GM18867 (cell line): Measurements from ENCODE around the gene LY6G5B.

Source experiments
- ATAC-seq: cut with Tn5 transposase; IDR thresholded peaks from one replicate; pipeline ENCODE4 v1.9.1; 2021; ENCODE audit warnings: mild to moderate bottlenecking, moderate library complexity; ENCODE audit not compliant: unreplicated experiment

Gene LY6G5B

DNA sequence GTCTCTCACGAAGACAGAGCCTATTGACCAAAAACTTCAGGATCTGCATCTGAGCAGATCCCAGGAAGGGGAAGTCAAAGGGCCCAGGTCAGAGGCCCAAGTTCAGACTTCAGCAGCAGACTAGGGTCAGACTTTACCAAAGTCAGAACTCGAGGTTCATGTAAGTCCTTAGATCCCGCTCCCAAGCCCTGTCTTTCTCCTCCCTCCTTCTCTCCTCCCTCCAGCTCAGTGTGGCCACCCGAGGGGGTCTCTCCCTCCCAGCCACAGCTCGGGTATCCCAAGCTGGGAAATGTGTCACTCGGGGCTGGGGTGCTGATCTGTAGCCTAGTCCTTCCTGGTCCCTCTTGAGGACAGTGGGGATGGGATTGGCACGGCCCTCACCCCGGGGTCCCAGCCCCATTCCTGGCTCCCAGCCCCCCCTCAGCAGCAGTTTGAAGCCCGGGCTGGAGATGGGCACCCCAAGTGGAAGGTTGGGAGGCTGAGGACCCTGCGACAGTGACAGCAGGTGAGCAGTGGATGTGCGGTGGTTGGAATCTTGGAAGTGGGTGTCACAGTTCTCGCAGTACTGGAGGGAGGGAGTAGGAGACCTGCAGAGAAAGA lies 7.6 kb upstream of the LY6G5B start:
- no peak for ATAC-seq

DNA sequence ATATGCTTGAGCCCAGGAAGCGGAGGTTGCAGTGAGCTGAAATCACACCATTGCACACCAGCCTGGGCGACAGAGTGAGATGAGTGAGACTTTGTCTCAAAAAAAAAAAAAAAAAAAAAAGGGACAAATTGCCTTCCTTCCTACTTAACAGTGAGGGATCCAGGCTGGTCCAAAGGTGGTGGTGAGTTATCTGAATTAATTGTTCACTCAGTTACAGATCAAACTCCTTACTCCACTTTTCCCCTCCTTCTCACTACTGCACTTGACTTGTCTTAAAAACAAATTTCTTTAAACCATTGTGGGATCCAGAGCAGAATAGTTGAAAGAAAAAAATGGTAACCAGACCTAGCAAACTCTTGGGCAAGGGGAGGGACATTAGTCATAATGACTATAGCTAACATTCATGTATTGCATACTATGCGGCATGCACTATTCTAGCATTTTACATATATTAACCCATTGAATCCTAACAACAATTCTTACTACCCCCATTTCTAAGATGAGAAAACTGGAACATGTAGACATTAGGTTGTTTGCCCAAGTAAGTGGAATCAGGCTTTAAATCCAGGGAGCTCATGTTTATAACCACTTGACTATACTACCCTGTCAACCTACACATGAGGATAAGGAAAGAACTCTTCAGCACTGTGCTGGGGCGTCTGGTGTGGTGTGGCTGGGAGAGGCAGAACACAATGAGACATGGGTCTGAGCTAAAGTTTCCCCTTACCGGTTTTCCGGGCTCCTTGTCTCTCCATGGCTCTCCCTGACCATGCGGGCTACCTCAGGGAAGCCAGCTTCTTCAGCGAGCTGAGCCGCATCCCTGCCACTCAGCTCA lies 6.4 kb upstream of the LY6G5B start:
- no peak for ATAC-seq

DNA sequence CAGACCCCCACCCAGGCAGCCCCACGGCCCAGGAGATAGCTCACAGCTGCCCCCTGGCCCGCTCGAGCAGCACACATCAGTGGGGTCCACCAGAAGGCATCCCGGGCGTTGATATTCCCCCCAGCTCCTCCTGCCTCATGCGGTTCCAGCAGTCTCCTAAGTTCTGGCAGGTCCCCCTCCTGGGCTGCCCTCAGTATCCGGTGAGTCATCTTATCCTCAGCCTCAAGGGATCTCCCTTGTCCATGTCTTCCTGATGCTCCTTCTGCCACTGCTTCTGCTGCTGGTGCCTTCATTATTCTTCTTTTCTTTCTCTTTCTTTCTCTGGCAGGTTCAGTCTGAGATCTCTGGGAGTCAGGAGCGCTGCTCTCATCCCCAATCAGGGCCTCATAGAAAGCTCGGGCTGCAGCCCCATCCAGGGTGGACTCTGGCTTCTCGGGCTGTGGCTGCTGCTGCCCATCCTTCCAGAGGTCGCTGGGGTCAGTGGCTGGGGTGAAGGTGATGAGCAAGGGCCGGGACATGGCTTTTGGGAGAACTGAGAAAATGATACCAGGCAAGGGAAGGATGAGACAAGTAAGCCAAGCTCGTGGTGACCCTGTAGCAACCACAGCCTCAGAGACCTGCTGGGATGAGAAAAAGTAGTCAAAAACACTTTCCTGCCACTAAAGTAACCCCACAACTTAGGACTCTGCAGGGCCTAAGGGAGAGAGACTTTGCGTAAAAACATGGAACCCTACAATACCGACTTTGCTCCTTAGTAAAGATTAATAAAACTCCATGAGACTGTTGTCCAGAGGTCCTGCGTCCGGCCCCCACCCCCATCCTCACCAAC lies 5.6 kb upstream of the LY6G5B start:
- ATAC-seq = peak; percentile 2

DNA sequence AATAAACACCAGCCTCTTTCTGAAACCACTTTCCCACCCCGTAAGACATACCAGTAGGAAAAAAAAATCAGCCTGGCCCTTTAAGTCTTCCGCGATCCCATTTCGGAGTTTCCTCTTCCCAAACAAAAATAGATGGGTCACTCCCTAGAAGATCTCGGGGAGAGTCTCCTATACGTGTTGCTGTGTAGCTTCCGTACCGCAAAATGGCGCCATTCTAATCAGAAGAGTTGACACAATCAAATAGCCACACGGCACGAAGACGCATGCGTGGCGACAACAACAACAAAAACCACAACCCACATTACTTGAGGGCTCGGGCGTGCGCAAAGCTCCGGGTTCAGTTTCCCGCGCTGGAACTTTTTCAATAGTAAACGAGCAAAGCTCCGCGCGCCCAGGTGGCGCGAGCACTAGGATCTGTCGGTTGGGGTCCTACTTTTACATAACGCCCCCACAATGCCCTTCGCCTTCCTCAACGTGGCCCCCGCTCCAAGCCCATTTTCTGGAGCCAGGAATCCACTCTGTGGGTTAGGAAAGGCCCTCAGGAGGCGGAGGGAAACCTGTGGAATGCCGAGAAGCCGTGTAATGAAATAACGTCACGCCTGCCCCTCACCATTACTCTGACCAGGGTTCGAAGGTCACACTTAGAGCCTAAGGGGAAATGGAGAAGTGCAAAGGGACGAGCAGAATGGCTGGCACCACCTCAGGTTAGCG lies 4.8 kb upstream of the LY6G5B start, which contains the start of gene GPANK1:
GPANK1 (minus strand) TSS at position 208 of the 711 bp plus-strand sequence. CDS start 519 bp downstream, outside the sequence.
- ATAC-seq = peak; percentile 37

DNA sequence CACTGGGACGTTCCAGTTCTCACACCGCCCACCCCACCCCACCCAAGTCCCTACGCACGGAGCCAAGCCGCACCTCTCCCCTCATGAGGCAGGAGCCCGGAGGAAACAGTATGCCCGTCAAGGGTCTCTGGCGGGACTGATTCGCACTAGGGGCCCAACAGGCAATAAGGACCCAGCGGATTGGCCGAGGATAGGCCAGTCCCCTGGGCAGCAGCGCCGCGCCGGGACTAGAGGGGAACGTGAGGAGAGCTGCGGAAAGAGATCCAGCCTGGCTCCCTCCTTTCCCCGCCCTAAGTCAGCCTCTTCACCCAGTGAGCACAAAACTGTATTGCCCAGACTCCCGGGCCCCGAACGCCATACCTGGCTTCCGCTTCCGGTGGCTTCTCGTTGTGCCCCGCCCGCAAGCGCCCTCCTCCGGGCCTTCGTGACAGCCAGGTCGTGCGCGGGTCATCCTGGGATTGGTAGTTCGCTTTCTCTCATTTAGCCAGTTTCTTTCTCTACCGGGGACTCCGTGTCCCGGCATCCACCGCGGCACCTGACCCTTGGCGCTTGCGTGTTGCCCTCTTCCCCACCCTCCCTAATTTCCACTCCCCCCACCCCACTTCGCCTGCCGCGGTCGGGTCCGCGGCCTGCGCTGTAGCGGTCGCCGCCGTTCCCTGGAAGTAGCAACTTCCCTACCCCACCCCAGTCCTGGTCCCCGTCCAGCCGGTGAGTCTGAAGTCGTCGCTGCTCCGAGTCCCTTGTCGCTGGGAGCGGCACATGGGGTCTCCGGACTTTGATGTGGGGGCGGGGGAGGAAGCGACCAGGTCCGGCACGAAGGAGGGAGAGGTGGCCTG lies 4.1 kb upstream of the LY6G5B start, which contains the start of gene CSNK2B:
CSNK2B (plus strand) TSS at position 580 of the 836 bp plus-strand sequence. CDS start 752 bp downstream, outside the sequence.
- ATAC-seq = peak; percentile 85

DNA sequence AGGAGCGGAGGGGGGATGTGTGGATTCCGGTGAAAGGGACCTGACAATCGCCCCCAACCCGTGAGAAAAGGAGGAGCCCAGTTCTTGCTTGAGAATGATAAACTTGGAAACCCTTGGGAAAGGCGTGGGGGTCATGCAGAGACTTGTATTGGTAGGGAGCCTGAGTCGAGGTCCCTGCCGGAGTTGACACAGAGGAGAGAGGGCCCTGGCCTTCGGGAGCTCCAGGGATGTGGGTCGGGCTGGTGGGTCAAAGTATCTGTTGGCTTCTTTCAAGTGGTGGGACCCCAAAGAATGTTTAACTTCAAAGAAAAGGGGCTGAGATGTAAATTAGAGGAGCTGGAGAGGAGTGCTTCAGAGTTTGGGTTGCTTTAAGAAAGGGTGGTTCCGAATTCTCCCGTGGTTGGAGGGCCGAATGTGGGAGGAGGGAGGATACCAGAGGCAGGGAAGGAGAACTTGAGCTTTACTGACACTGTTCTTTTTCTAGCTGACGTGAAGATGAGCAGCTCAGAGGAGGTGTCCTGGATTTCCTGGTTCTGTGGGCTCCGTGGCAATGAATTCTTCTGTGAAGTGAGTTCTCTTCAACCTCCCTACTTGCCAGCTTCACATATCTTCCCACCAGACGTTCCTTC lies 3.3 kb upstream of the LY6G5B start:
- ATAC-seq = no peak

DNA sequence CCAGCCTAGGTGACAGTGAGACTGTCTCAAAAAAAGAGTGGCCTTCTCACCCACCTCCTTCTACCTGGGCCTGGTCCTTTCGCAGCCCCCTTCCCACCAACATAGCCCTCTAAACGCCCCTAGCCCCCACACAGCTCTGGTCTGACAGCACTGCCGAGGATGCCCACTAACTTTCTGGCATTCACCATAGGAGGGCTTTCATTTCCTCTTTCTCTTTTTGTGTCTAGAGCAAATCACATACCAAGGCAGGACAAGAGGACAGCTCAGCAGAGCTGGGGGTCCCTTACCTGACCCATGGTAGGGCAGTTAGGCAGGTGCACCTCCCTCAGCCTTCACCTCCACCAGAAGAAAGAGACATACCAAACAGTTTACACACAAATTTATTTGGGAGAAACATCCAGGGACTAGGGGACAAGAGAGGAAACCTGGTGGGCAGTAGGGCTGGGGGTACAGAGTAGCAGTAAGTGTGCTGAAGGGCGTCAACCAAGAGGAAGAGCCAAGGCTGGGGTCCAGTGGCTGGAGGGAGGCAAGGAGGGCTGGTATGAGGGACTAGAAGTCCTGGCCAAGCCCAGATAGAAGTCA lies 6.6 kb downstream of the LY6G5B start:
- ATAC-seq = no peak

DNA sequence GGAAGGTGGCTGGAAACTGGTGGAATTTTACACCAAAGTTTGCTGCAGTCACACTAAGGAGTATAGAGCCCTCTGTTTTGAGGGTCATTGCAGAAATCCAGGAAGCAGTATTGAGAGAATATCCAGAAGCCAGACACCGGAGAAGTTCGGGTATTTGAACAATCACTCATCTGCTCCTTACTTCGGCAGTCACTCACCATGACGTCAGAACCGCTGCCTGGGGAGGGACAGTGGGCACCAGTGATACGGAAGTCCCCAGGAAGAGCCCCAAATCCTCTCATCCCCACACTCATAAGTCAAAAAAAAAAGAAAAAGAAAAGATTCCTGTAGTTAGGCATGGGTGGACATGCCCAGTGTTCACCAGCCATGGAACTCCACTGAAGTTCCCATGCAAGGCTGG lies 7.1 kb downstream of the LY6G5B start:
- ATAC-seq = no peak

DNA sequence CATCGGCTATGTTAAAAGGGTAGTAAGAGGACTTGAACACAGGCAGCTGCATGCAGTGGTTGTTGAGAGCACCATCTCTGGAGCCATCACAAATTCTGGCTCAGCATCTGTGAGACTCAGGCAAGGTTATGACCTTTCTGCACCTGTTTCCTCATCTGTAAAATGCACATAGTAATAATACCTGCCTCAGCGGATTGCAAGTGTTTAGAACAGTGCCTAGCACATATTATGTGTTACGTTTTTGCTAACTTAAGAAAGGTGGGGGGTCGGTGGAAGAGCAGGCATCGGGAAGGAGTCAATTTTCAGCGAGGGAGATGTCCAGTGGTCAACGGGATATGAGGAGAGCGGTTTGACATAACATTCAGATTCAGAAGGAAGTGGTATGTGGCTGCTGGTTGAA lies 8.2 kb downstream of the LY6G5B start:
- ATAC-seq = no peak

DNA sequence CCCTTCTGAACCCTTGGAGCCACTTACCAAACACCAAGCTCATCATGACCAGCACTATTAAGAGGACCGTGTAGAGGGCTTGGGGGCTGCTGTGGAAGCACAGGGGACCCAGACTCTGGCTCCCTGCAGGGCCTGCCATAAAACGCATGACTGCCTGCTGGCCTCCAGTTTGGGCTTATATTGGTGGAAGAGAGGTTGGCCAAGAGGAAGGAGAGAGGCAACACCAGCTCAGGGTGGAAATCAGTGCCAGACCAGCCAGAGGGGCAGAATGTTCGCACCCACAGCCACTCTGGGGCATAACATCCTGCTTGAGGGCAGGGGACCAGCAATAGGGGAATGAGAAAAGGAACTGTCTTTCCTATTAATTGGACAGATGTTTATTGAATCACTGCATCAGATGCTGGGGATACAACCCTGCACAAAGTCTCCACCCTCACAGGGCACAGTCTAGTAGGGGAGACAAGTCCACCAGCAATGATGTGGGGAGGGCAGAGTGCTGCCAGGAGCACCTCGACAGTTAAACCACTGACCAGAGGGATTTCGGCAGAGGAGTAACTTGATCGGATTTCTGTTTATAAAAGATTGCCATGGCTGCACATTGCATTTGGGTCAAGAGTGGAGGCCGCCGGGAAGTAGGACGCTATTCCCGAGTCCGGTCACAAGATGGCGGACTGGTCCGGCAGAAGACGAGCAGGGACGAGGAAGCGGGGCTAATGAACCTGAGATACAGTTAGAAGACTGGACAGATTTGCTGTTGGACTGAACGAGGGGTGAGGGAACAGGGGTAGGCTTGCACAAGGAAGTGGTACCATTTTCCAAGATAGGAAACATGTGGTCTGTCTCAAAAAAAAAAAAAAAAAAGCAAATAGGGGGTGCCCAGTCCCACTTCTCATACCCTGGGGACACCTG lies 10.7 kb downstream of the LY6G5B start, which contains the start of gene LY6G5C:
LY6G5C (minus strand) TSS at position 842 of the 909 bp plus-strand sequence; CDS start at position 148, 694 bp downstream.
- peak; percentile 42 for ATAC-seq

DNA sequence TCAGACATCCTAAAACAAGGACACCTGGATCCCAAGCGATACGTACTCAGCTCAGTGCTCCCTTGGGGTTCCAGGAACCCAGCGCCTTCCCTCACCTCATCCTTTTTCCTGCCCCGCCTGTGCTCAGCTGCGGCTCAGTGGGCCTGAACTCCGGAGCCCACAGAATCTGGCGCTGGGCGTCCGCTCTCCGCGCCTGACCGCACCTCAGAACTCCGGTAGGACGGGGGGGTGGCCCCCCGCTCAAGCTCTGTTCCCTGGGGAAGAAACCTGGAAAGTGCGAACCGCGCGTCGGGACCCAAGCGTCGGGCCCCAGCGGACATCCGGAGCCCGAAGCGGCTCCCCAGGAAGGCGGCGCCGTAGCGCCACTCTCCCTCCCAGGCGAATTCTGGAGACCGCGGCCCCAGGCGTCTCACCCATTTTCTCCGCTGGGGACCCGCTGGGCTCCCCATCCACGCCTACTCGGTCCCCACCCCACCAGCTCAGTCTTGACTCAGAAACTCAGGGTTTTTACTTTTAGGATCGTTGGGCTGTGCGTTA lies 11.4 kb downstream of the LY6G5B start:
- ATAC-seq = no peak

DNA sequence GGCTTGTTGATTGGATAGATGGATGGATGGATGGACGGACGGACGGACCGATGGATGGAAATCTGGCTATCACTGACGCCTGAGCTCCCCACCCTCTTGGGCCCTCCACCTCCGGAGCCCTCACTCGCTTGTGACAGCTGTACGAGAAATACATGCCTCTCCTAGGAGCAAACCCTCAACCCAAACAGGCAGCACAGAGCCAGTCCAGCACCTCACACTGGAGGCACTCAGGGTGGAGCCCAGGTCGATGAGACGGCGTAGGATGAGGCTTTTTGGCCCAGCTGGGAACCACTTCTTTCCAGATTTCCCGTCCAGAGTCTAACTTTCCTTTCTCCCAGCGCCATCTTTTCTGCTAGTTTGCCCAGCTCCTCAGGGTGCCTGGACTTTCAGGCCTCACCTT lies 13.8 kb downstream of the LY6G5B start:
- ATAC-seq = no peak

DNA sequence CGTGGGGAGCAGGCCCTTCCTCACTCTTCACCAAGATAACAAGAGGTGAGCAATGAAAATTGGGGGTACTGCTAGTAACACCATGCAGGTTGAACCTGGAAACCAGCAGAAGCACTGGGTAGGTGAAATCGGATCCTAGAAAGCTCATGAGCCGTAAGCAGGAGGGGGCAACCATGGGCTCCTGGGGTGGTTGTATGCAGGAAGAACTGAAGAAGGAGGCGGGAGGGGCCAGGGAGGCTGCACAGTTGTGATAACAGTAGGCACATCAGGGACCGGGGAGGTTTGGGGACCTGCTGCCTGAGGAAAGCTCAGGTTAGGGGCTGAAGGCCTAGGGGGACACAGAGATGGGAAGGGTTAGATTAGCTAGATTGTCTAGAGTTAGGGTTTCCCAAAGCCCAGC lies 16.7 kb downstream of the LY6G5B start:
- ATAC-seq = no peak

DNA sequence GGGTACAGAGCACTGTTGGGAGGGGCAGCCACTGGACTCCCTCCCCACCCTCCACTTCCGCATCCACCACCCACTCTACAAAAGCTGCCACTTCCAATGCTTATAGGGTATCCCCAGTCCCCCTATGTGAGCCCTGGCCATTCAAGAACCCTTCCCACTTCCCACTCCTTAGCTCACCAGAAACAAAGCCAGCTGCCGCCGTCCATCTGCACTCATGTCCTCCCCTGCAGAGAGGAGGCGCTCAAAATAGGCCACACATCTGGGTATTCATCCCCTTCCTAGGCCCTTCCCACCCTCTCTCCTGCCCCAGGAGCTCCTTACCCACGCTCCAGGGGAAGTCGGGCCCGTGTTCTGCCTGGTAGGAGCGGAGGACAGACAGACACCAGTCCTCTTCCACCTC lies 17.5 kb downstream of the LY6G5B start:
- ATAC-seq = no peak

DNA sequence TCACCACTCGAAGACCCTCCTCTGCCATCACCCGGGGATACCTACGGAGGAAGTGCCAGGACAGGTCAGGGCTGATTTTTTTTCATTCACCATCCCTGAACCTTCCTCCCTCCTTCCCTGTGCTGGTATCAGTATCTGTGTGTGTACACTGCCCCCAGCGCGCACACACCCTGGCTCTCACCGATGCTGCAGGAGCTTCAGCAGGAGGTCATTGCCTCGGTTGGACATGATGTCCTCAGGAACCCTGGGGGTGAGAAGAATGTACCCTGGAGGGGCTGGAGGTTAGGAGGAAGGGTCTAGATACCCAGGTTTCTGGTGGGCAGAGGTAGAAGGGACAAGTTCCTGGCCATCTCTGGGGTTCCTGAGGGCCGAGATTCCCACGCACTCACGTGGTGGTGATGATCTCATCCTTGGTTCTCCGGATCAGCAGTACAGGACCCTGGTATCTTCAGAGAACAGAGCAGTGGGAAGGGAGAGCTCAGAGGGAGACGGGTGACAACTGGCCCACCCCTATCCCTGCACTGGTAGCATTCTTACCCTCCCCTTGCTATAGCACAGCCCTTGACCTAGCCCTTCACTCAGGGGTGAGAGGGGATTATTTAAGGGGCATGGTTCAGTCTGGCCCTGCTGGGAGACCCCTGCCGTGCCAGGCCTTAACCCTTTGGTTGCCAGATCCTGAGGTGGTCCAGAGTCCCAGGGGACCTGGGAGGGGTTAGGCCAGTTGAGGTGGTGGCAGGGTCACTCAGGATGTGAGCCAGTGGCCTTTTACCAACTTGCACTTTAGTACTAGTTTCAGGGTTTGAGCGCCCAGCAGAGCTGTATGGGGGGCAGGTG lies 18.3 kb downstream of the LY6G5B start:
- ATAC-seq = no peak

DNA sequence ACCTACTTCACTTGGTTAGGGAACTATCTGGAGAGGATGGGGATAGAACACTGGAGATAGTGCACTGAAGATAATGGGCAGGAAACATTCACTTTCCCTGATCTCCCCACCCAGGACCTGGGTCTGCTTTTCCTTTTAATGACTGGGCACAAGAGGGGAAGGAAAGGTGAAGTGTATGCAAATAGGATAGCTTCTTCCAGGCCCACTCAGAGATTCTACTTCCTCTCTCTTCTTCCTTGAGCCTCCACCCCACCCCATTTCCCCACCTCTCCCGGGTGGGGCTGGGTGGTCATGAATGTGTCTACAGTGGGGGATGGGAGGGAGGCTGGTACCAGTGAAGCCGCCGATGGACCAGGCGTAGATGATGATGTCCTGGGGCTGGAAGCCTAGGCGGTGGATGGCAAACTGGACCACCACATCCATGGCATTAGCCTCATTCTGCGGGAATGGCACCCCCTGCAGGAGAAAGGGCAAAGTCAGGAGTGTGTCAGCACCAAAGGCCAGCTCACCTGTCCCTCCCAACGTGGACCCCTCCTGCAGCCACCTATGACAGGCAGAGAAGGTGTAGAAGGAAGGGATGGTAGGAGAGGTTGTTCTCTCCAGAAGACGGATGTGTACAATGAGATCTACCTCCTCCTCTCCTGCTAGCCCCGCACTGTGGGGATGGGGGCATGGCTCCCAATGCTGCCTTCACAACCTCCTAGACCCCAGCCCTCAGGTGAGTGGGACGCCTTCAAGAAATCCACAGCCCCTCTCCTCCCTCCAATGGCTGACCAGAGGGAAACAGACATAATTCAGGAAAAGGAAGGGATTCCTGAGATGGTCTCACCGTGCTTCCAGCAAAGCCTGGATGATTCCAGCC lies 19.7 kb downstream of the LY6G5B start:
- no peak for ATAC-seq
